OCI-LY3 (cell line): ENCODE measurements around the gene TANK.
A peak's percentile ranks its signal among the peaks of the same experiment; 100 is the strongest.
"Not testable (repeated sequence)": the region's sequence is repeated elsewhere in the genome, so short reads cannot be mapped to it uniquely, and the experiment has no call there.

Experiments
- EZH2phosphoT487 ChIP-seq: fragments of 200-600 bp; shearing (Covaris generic); IDR thresholded peaks from 2 replicates; pipeline ENCODE4 v1.6.1; 2018; ENCODE audit warnings: antibody characterized with exemption, mixed run types, low read depth
- TF ChIP-seq, protein P1 (sequence below): fragments of 200-600, 300-600 bp; sonication (generic); IDR thresholded peaks from 2 replicates; pipeline ENCODE4 v1.5.1; 2014; ENCODE audit warnings: antibody characterized with exemption, low read length, low read depth

DNA sequence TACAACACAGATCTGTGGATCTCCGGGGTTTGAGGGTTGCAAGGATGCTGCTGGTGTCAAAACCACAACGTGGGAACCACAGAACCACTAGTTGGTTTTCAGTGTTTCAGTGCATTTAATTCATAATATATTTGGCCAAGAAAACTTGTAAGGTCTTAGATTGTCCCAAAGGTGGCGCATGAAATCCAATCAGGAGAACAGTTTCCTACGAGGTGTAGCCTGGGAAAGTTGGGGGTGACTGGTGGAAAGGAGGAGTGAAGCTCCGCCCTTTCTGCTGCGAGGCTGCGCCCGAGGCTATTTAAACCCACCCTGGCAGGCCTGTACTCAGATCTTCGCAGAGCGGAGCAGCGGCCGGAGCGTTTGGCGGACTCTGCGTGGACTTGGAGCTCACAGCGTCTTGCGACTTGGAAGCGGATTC, 120.7 kb downstream of the TANK start:
- TF ChIP-seq, protein P1, sequence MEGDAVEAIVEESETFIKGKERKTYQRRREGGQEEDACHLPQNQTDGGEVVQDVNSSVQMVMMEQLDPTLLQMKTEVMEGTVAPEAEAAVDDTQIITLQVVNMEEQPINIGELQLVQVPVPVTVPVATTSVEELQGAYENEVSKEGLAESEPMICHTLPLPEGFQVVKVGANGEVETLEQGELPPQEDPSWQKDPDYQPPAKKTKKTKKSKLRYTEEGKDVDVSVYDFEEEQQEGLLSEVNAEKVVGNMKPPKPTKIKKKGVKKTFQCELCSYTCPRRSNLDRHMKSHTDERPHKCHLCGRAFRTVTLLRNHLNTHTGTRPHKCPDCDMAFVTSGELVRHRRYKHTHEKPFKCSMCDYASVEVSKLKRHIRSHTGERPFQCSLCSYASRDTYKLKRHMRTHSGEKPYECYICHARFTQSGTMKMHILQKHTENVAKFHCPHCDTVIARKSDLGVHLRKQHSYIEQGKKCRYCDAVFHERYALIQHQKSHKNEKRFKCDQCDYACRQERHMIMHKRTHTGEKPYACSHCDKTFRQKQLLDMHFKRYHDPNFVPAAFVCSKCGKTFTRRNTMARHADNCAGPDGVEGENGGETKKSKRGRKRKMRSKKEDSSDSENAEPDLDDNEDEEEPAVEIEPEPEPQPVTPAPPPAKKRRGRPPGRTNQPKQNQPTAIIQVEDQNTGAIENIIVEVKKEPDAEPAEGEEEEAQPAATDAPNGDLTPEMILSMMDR = peak; percentile 22
- TF ChIP-seq EZH2phosphoT487 = not testable (repeated sequence)
